GM18505 (cell line): ENCODE results near the gene DDIT4.
A peak's percentile ranks its signal among the peaks of the same experiment; 100 is the strongest.
"Not testable (repeated sequence)": the region's sequence is repeated elsewhere in the genome, so short reads cannot be mapped to it uniquely, and the experiment has no call there.

Experiments
- ATAC-seq: cut with Tn5 transposase; IDR thresholded peaks from one replicate; pipeline ENCODE4 v1.9.1; 2021; ENCODE audit not compliant: unreplicated experiment
- POLR2A ChIP-seq: IDR thresholded peaks from 4 replicates; pipeline ENCODE4 v1.6.1; 2011; ENCODE audit warnings: borderline replicate concordance; ENCODE audit not compliant: insufficient read depth, insufficient read length; ENCODE audit errors: extremely low read depth

Gene DDIT4

DNA sequence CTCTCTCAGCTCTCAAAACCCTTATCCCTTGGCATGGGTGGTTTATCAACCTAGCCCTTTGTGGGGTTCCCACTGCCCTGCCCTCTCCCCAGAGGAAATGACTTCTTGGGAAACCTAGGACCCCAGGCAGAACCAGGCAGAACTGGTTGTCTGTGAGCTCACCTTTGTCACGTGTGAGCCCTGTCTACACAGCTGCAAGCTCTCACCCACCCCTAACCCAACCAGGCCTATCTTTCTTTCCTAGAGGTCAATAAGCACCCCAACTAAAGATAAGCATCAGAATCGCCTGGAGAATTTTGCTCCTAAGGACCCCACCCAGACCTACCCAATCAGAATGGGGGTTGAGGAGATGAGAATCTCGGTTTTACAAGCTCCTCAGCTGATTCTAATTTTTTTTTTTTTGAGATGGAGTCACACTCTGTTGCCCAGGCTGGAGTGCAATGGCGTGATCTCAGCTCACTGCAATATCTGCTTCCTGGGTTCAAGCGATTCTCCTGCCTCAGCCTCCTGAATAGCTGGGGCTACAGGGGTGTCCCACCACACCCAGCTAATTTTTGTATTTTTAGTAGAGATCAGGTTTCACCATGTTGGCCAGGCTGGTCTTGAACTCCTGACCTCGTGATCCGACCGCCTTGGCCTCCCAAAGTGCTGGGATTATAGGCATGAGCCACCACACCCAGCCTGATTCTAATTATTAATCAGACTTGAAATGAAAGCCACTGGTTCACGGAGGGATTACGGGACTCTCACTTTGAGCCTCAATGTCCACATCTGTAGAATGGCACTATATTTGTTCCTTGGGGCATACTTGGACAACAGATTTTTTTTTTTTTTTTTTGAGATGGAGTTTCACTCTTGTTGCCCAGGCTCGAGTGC, 7.5 kb upstream of the DDIT4 start:
- TF ChIP-seq POLR2A: no peak
- no peak for ATAC-seq

DNA sequence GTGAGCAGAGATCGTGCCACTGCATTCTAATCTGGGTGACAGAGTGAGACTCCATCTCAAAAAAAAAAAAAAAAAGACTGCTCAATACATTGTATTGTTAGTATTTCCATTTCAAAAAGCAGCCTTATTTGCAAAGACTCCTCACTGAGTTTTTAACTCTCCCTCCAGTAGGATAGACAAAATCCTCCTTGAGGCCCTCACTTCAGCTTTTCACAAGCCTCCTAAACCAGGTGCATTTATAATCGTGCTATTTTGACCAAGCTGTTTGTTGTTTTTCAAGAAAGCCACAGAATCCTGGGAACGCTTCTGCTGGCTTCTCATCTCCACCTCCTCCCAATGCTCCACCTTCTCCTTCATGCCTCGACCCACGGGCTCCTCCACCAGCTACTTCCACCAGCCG, 6.3 kb upstream of the DDIT4 start:
- no peak for ATAC-seq

DNA sequence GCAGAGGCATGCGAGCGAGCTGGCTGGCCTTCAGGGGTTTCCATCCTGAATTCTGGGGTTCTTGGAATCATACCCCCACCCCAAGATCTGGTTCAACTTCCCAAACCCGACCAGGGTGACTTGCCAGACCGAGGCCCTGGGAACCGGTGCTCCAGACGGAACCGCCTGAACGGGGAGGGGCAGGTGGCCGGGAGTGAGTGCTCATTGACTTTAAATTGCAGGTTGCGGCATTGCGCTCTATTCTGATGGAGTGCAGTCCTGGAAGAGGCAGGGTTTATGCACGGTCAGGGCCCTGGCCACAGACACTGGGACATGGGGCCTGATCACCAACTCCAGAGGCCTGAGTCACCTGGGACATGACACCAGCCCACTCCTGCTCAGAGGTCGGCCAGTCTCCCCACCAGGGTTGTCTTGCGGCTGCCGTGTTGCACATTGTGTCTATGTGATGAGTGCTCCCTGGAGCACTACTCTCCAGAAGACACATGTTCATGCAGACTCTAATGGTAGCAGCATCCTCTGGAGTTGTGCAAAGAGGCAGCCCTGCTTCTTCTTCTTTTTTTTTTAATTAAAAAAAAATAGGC, 5.8 kb upstream of the DDIT4 start:
- ATAC-seq: no peak
- no peak for TF ChIP-seq POLR2A

More for the DNA sequence above, 6.3 kb upstream of the DDIT4 start:
- TF ChIP-seq POLR2A: no peak

DNA sequence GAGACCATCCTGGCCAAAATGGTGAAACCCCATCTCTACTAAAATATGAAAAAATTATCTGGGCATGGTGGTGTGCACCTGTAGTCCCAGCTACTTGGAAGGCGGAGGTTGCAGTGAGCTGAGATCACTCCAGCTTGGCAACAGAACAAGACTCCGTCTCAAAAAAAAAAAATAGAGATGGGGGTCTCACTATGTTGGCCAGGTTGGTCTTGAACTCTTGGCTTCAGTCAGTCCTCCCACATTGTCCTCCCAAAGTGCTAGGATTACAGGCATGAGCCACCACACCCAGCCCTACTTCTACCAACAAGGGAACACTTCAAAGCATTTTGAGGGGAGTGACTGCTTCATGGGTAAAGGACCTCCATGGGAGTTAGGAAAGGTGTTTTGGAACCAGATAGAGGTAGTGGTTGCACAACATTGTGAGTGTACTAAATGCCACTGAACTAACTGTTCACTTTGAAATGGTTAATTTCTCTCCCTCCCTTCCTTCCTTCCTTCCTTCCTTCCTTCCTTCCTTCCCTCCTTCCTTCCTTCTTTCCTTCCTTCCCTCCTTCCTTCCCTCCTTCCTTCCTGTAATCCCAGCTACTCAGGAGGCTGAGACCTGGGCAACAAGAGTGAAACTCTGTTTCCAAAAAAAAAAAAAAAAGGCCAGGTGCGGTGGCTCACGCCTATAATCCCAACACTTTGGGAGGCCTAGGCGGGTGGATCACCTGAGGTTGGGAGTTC, 5.1 kb upstream of the DDIT4 start:
- not testable (repeated sequence) for ATAC-seq

DNA sequence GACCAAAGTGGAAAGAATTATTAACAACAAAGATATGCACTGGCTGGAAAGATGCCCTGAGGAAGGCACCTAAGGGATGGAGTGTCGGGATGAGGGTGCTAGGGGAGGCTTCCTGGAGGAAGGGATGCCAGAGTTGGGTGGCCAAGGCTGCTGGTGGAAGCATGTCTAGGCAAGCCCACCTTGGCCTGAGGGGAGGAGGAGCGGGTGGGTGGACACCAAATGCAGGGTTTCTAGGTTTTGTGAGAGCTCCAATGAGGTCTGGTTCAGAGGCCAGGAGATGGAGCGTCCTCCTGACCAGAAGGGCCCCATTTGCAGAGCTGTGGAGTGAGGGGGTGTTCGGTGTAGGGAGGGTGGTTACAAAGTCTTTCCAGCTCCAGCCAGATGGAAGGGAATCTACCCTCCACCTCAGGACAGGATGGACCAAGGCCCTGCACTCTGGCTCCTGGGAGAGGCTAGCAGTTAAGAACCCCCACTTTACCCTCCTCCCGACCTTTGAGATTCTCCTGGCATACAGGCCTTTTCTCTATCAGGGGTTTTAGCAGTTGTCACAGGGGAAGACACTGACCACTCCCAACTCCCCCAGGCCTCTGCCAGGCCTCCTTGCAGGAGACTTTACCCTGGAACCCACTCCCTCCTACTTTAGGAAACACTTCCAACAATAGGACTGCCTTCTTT, 3.0 kb upstream of the DDIT4 start:
- no peak for TF ChIP-seq POLR2A
- no peak for ATAC-seq

DNA sequence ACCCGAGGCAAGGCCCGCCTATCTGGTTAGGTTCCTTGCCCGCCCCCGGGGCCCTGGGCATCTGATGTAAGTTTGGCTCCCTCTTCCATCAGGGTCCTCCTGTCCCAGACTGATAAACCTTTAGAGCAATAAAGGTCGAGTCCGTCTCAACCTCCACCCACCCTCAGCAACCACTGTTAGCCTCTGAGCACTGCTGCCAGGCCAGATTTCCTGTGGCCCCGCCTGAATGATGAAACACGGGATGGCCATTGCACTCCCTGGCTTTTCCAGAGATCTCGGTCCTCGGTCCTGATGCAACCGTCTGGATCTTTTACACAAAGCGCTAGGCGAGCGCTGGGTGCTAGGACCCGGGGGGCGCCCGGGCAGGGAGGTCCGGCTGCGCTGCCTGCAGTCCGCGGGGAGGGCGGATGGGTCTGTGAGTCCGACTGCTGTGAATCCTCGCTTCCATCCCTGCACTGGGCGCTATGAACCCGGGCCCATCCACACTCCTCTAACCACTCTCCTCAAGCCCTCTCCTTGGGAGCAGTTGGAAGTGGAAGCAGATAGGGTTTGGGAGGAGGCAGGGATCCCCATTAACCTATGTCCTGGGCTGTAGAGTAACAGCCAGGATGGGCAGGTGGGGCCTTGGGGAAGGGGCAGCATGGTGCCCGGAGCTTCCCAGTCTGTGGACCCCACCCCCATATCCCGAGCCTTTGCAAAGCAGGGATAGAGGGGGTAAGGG, 875 bp upstream of the DDIT4 start:
- no peak for ATAC-seq
- TF ChIP-seq POLR2A: peak; percentile 66

DNA sequence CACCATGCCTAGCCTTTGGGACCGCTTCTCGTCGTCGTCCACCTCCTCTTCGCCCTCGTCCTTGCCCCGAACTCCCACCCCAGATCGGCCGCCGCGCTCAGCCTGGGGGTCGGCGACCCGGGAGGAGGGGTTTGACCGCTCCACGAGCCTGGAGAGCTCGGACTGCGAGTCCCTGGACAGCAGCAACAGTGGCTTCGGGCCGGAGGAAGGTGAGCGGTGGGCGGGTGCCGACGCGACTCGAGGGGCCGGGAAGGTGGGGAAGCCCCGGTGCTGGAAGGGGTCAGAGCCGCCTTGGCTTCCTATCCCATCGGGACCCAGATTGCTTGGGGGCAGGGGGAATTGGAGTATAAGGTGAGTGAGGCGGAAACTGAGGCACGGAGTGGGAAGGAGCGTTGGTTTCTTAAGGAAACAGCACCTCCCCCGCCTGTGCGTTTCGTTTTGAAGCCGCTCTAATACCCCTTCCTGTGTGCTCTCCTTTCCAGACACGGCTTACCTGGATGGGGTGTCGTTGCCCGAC, 547 bp downstream of the DDIT4 start:
- no peak for TF ChIP-seq POLR2A
- ATAC-seq: peak; percentile 1

DNA sequence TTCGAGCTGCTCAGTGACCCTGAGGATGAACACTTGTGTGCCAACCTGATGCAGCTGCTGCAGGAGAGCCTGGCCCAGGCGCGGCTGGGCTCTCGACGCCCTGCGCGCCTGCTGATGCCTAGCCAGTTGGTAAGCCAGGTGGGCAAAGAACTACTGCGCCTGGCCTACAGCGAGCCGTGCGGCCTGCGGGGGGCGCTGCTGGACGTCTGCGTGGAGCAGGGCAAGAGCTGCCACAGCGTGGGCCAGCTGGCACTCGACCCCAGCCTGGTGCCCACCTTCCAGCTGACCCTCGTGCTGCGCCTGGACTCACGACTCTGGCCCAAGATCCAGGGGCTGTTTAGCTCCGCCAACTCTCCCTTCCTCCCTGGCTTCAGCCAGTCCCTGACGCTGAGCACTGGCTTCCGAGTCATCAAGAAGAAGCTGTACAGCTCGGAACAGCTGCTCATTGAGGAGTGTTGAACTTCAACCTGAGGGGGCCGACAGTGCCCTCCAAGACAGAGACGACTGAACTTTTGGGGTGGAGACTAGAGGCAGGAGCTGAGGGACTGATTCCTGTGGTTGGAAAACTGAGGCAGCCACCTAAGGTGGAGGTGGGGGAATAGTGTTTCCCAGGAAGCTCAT, 1.1 kb downstream of the DDIT4 start:
- no peak for ATAC-seq
- TF ChIP-seq POLR2A: peak; percentile 52

DNA sequence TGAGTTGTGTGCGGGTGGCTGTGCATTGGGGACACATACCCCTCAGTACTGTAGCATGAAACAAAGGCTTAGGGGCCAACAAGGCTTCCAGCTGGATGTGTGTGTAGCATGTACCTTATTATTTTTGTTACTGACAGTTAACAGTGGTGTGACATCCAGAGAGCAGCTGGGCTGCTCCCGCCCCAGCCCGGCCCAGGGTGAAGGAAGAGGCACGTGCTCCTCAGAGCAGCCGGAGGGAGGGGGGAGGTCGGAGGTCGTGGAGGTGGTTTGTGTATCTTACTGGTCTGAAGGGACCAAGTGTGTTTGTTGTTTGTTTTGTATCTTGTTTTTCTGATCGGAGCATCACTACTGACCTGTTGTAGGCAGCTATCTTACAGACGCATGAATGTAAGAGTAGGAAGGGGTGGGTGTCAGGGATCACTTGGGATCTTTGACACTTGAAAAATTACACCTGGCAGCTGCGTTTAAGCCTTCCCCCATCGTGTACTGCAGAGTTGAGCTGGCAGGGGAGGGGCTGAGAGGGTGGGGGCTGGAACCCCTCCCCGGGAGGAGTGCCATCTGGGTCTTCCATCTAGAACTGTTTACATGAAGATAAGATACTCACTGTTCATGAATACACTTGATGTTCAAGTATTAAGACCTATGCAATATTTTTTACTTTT, 1.8 kb downstream of the DDIT4 start:
- TF ChIP-seq POLR2A: no peak
- ATAC-seq: no peak

DNA sequence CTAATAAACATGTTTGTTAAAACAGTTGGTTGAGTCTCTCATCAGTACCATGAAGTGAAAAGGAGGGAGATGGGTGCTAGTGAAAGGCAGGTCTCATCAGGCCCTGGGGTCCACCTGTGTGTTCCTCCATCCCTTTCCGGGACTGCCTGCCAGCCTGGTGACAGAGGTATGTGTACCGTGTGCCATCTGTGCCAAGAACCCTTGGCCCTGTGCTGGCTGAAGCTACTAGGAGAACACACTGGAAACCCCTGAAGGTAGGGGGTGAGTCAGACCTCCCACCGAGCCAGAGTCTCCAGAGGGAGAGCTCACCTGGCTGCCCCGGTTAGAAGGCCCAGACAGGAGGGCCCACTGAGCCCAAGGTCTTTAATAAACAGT, 2.3 kb downstream of the DDIT4 start:
- TF ChIP-seq POLR2A: peak; percentile 13
- no peak for ATAC-seq

DNA sequence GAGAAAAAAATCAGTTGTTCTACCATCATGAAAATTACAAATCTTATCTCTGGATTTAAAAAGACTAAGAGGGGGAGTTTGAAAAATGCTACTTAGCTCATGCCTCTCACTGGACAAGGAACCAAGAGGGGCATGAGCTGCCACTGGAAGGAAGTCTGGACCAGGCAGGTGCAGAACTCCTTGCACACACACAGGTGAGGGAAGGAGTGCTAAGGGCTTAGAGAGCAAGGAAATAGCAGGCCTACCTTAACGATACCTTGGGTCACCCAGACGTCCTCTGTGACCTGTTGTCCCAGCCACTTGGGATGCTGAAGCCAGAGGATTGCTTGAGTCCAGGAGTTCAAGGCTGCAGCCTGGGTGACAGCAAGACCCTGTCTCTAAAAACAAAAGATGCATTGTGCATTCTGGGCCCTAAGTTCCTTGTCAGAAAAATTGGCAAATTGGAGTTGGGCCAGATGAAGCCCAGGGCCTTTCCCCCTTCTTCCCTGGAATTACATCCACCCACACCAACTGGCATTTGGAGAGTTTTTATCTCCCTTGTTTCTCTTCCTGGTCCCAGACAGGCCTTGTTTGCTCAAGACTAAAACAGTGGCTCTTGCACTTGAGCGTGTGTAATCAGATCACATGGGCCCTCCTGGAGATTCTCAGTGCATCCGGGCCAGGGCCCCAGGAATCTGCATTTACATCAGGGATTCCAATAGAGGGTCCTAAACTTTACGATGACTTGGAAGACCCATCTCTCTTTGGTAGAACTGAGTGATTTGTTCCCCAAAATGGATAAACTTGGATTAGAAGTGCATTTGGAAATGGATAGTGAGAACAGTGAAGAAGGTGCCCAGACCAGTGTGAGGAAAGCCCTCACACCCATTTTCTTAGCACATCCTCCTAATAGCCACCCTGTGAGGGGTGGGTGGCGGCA, 3.0 kb downstream of the DDIT4 start:
- TF ChIP-seq POLR2A: peak; percentile 64
- ATAC-seq: no peak

DNA sequence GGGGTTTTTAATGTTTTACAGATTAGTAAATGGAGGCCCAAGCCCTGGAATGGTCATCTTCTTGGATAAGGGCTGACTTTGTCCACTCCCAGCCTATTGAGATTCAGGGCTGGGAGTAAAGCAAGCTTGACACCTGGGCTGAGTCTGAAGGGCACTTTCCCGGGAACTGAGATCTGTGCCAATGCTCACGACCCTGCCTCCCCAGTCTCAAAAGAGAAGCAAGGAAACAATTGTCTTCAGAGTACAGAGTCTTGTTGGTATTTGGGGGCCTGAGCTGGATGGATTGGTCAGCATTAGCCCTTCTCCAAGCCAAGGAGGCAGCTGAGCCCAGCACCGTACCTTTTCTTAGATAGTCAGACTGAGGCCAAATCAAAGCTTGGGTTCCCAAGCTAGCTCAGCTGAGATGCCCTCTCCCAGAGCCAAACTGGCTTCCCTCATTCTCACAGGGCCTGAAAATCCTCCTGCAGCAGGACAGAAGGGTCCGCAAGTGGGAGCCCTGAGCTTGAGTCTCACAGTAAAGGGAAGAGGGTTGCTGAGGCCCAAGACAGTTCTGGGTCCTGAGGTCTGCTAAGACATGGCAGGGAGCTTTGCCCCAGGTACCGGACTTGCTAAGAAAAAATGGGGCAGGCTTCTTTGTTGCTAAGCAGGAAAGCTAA, 3.7 kb downstream of the DDIT4 start:
- no peak for TF ChIP-seq POLR2A
- ATAC-seq: no peak
